GM23338 (cell line): ENCODE measurements around the gene HEXB. TPM values are rescaled to one million over a fixed set of nuclear protein-coding genes. Genes with fewer than 3 reads are reported as not detected.

Experiments
- ATAC-seq: fragments of 200-7000 bp; cut with Tn5 transposase; 3 replicates; pipeline ENCODE4 v1.9.1; 2020
- DNase-seq: peaks from one replicate; pipeline ENCODE4 v3.0.0-alpha.2; 2015; ENCODE audit warnings: low spot score
- H2AFZ ChIP-seq: fragments of 200-600 bp; sonication (generic); 2 replicates; pipeline ENCODE4 v1.8.0; 2016; ENCODE audit warnings: antibody characterized with exemption, mild to moderate bottlenecking, moderate library complexity
- H3F3A ChIP-seq: fragments of 200-600 bp; sonication (generic); replicated peaks from 2 replicates; pipeline ENCODE4 v1.8.0; 2017; ENCODE audit warnings: antibody characterized with exemption, mixed run types, low read depth
- H3K27ac ChIP-seq: fragments of 200-600 bp; sonication (generic); 2 replicates; pipeline ENCODE4 v1.6.1; 2016; ENCODE audit warnings: low read depth
- H3K27me3 ChIP-seq: fragments of 200-600 bp; sonication (generic); 2 replicates; pipeline ENCODE4 v1.8.0; 2016; ENCODE audit warnings: mild to moderate bottlenecking, mixed run types, moderate library complexity; ENCODE audit not compliant: insufficient read depth
- H3K36me3 ChIP-seq: fragments of 200-600 bp; sonication (generic); 2 replicates; pipeline ENCODE4 v1.8.0; 2016; ENCODE audit warnings: mild to moderate bottlenecking; ENCODE audit not compliant: insufficient read depth
- H3K4me1 ChIP-seq: fragments of 200-600 bp; sonication (generic); 2 replicates; pipeline ENCODE4 v1.8.0; 2016; ENCODE audit warnings: mild to moderate bottlenecking, moderate library complexity; ENCODE audit not compliant: insufficient read depth
- H3K4me2 ChIP-seq: fragments of 200-600 bp; sonication (generic); 2 replicates; pipeline ENCODE4 v1.7.1; 2017; ENCODE audit warnings: mixed run types
- H3K4me3 ChIP-seq: fragments of 200-600 bp; sonication (generic); 2 replicates; pipeline ENCODE4 v1.6.1; 2016; ENCODE audit warnings: mixed run types
- H3K79me2 ChIP-seq: fragments of 200-600 bp; sonication (generic); replicated peaks from 2 replicates; pipeline ENCODE4 v1.8.0; 2017; ENCODE audit warnings: mild to moderate bottlenecking; ENCODE audit not compliant: insufficient read depth
- H3K9me2 ChIP-seq: fragments of 200-600 bp; sonication (generic); 2 replicates; pipeline ENCODE4 v1.8.0; 2017; ENCODE audit not compliant: insufficient read depth
- H4K20me1 ChIP-seq: fragments of 200-600 bp; sonication (generic); replicated peaks from 2 replicates; pipeline ENCODE4 v1.8.0; 2017; ENCODE audit warnings: mild to moderate bottlenecking; ENCODE audit not compliant: insufficient read depth
- H3K27ac Mint-ChIP-seq: 2 replicates; pipeline ENCODE4 v1.8.0; 2020; ENCODE audit warnings: inconsistent platforms, mild to moderate bottlenecking, moderate library complexity, mixed read lengths
- H3K27me3 Mint-ChIP-seq: 3 replicates; pipeline ENCODE4 v1.8.0; 2022; ENCODE audit warnings: low read depth, mild to moderate bottlenecking, moderate library complexity, mixed read lengths, inconsistent platforms; ENCODE audit not compliant: insufficient read depth, poor library complexity
- H3K36me3 Mint-ChIP-seq: 3 replicates; pipeline ENCODE4 v1.8.0; 2021; ENCODE audit warnings: low read depth, mild to moderate bottlenecking, inconsistent platforms, moderate library complexity, mixed read lengths
- H3K4me1 Mint-ChIP-seq: 3 replicates; pipeline ENCODE4 v1.8.0; 2020; ENCODE audit warnings: mild to moderate bottlenecking, inconsistent platforms, mixed read lengths
- H3K4me3 Mint-ChIP-seq: 3 replicates; pipeline ENCODE4 v1.8.0; 2021; ENCODE audit warnings: moderate library complexity, mild to moderate bottlenecking, inconsistent platforms, mixed read lengths
- H3K9me3 Mint-ChIP-seq: 3 replicates; pipeline ENCODE4 v1.8.0; 2020; ENCODE audit warnings: moderate library complexity, mild to moderate bottlenecking, inconsistent platforms, mixed read lengths
- CREB1 ChIP-seq: fragments of 250-450 bp; sonication (Bioruptor Pico); IDR thresholded peaks from 2 replicates; pipeline ENCODE4 v1.5.0; 2020; ENCODE audit warnings: low read depth, mild to moderate bottlenecking, moderate library complexity
- CTCF ChIP-seq, 2 experiments: fragments of 200-600 bp in 1 of 2; sonication (generic) in 1 of 2; conservative IDR thresholded peaks; 2 replicates each; pipeline versions ENCODE4 v1.5.1 to v1.6.1; 2016 to 2017; ENCODE audit warnings: antibody characterized with exemption in 2 of 2, low read depth in 2 of 2, mild to moderate bottlenecking in 2 of 2, moderate library complexity in 1 of 2
- ETS1 ChIP-seq: IDR thresholded peaks from 2 replicates; pipeline ENCODE4 v1.6.1; 2016; ENCODE audit warnings: antibody characterized with exemption
- EZH2 ChIP-seq: fragments of 200-600 bp; sonication (generic); IDR thresholded peaks from one replicate; pipeline ENCODE4 v1.8.0; 2017; ENCODE audit warnings: antibody characterized with exemption, mild to moderate bottlenecking, low read depth; ENCODE audit not compliant: unreplicated experiment
- EZH2phosphoT487 ChIP-seq: fragments of 200-600 bp; sonication (generic); IDR thresholded peaks from one replicate; pipeline ENCODE4 v1.8.1; 2018; ENCODE audit warnings: antibody characterized with exemption; ENCODE audit not compliant: unreplicated experiment
- JUNB ChIP-seq: IDR thresholded peaks from one replicate; pipeline ENCODE4 v1.6.1; 2016; ENCODE audit warnings: antibody characterized with exemption; ENCODE audit not compliant: unreplicated experiment
- NANOG ChIP-seq: IDR thresholded peaks from 2 replicates; pipeline ENCODE4 v1.6.1; 2016; ENCODE audit warnings: antibody characterized with exemption, borderline replicate concordance
- POLR2AphosphoS5 ChIP-seq: IDR thresholded peaks from 2 replicates; pipeline ENCODE4 v1.6.1; 2016; ENCODE audit warnings: antibody characterized with exemption, low read depth
- REST ChIP-seq: IDR thresholded peaks from one replicate; pipeline ENCODE4 v1.6.1; 2018; ENCODE audit warnings: antibody characterized with exemption; ENCODE audit not compliant: unreplicated experiment
- STAT1 ChIP-seq: IDR thresholded peaks from one replicate; pipeline ENCODE4 v1.6.1; 2016; ENCODE audit warnings: antibody characterized with exemption; ENCODE audit not compliant: unreplicated experiment
- ZNF114 ChIP-seq: fragments of 250-450 bp; sonication (Bioruptor Pico); IDR thresholded peaks from 2 replicates; pipeline ENCODE4 v1.5.0; 2020; ENCODE audit warnings: mild to moderate bottlenecking, moderate library complexity
- ZNF331 ChIP-seq: fragments of 250-450 bp; sonication (Bioruptor Pico); IDR thresholded peaks from 2 replicates; pipeline ENCODE4 v1.5.0; 2020; ENCODE audit warnings: low read depth, mild to moderate bottlenecking, moderate library complexity
- polyA plus RNA-seq: library from polyadenylated mRNA; unstranded; fragments of >200 nt; fragmentation: Nextera tagmentation; extraction: Ambion mirVana; gene quantifications from 2 replicates; pipeline ENCODE4 v1.2.1, GENCODE V29; 2016
- total RNA-seq: library from RNA; depleted of rRNA; stranded (reverse); fragments of >200 nt; shearing (Covaris generic); gene quantifications from 2 replicates; pipeline ENCODE4 v1.2.3, GENCODE V29; 2014
- TF ChIP-seq, protein P1 (sequence below): fragments of 250-450 bp; sonication (Bioruptor Pico); IDR thresholded peaks from 2 replicates; pipeline ENCODE4 v1.5.0; 2020; ENCODE audit warnings: mild to moderate bottlenecking, moderate library complexity

Gene HEXB
- total and polyA plus RNA-seq, 2 experiments from 2014 or later = 49.2 to 70.8 TPM

- no peaks in the 10 kb centered on the region for H3K4me1 ChIP-seq
- 0 out of 2 replicates have a peak, but pooled peaks cover 2% of the 10 kb centered on the region for H3K9me2 ChIP-seq
- no peak for ATAC-seq
- H3K4me1 Mint-ChIP-seq = peaks cover 5% of the 10 kb centered on the region; the same call in 2 of the 3 replicates
- no peaks in the 10 kb centered on the region for H3F3A ChIP-seq
- no peak for DNase-seq
- no peaks in the 10 kb centered on the region for H3K36me3 ChIP-seq
- no peaks in the 10 kb centered on the region for H3K36me3 Mint-ChIP-seq
- TF ChIP-seq ZNF114 (no peak), JUNB (no peak), REST (no peak), ZNF331 (no peak), STAT1 (no peak), NANOG (no peak), EZH2phosphoT487 (no peak), ETS1 (no peak), CREB1 (CRISPR knock-in tag) (no peak), CTCF (conservative IDR thresholded peaks at IDR 0.05; ENCODE audit: low read depth in 2 of 2) (no peak), POLR2AphosphoS5 (no peak), EZH2 (no peak)
- TF ChIP-seq, protein P1, sequence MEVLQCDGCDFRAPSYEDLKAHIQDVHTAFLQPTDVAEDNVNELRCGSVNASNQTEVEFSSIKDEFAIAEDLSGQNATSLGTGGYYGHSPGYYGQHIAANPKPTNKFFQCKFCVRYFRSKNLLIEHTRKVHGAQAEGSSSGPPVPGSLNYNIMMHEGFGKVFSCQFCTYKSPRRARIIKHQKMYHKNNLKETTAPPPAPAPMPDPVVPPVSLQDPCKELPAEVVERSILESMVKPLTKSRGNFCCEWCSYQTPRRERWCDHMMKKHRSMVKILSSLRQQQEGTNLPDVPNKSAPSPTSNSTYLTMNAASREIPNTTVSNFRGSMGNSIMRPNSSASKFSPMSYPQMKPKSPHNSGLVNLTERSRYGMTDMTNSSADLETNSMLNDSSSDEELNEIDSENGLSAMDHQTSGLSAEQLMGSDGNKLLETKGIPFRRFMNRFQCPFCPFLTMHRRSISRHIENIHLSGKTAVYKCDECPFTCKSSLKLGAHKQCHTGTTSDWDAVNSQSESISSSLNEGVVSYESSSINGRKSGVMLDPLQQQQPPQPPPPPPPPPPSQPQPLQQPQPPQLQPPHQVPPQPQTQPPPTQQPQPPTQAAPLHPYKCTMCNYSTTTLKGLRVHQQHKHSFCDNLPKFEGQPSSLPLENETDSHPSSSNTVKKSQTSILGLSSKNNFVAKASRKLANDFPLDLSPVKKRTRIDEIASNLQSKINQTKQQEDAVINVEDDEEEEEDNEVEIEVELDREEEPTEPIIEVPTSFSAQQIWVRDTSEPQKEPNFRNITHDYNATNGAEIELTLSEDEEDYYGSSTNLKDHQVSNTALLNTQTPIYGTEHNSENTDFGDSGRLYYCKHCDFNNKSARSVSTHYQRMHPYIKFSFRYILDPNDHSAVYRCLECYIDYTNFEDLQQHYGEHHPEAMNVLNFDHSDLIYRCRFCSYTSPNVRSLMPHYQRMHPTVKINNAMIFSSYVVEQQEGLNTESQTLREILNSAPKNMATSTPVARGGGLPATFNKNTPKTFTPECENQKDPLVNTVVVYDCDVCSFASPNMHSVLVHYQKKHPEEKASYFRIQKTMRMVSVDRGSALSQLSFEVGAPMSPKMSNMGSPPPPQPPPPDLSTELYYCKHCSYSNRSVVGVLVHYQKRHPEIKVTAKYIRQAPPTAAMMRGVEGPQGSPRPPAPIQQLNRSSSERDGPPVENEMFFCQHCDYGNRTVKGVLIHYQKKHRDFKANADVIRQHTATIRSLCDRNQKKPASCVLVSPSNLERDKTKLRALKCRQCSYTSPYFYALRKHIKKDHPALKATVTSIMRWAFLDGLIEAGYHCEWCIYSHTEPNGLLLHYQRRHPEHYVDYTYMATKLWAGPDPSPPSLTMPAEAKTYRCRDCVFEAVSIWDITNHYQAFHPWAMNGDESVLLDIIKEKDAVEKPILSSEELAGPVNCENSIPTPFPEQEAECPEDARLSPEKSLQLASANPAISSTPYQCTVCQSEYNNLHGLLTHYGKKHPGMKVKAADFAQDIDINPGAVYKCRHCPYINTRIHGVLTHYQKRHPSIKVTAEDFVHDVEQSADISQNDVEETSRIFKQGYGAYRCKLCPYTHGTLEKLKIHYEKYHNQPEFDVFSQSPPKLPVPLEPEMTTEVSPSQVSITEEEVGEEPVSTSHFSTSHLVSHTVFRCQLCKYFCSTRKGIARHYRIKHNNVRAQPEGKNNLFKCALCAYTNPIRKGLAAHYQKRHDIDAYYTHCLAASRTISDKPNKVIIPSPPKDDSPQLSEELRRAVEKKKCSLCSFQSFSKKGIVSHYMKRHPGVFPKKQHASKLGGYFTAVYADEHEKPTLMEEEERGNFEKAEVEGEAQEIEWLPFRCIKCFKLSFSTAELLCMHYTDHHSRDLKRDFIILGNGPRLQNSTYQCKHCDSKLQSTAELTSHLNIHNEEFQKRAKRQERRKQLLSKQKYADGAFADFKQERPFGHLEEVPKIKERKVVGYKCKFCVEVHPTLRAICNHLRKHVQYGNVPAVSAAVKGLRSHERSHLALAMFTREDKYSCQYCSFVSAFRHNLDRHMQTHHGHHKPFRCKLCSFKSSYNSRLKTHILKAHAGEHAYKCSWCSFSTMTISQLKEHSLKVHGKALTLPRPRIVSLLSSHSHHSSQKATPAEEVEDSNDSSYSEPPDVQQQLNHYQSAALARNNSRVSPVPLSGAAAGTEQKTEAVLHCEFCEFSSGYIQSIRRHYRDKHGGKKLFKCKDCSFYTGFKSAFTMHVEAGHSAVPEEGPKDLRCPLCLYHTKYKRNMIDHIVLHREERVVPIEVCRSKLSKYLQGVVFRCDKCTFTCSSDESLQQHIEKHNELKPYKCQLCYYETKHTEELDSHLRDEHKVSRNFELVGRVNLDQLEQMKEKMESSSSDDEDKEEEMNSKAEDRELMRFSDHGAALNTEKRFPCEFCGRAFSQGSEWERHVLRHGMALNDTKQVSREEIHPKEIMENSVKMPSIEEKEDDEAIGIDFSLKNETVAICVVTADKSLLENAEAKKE (CRISPR knock-in tag) = no peak
- peaks cover 5% of the 10 kb centered on the region for H3K27me3 Mint-ChIP-seq
- no peaks in the 10 kb centered on the region for H3K79me2 ChIP-seq
- H3K9me3 Mint-ChIP-seq = no peaks in the 10 kb centered on the region
- H3K4me3 Mint-ChIP-seq = no peak overlapping the region
- H2AFZ ChIP-seq = no peak overlapping the region
- no peak overlapping the region for H3K4me2 ChIP-seq
- no peak overlapping the region for H3K27ac ChIP-seq
- H4K20me1 ChIP-seq = no peaks in the 10 kb centered on the region
- no peaks in the 10 kb centered on the region for H3K27me3 ChIP-seq
- no peak overlapping the region for H3K27ac Mint-ChIP-seq
- H3K4me3 ChIP-seq = no peak overlapping the region
Measured at GRCh38 chr5:74651710-74652109, 33.3 kb upstream of the HEXB start.
